ENCODE results near the gene TBC1D2B.

Gene TBC1D2B

DNA sequence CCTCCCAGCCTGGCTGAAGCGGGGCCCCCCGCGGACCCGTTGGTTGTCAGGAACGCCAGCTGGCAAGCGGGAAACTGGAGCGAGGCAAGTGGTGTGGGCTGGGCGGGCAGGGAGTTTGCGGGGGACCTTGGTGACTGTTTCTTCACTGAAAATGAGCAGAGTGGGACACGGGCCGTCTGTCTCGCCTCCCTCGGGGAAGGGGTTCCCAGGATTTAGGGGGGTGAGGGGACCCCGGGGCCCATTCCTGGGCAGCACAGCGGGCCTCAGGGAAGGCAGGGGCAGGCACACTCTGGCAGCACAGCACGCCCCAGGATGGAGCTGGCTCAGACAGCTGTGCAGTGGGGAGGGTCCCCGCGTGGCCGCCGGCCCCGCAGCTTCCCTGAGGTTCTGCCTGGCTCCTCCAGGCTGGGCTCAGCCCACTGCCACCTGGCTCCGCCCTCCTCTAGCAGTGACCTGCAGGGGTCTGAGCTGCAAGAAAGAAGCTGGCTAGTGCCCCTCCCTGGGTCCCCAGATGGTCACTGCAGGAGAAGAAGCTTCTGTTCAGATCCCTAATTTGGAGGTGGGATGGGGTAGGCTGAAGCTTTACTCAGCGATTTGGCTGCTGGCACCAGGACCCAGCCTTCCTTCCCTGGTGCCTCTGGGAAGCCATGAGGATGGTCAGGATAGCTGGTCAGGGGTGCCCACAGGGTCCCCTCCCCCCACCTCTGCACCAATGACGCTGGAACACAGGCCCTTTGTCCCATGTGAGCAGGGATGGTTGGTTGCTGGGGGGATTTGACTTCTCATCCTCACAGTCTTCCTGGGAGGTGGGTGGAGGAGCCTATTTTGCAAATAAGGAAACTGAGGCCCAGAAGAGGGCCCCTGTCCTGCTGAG is 90.4 kb downstream of the TBC1D2B start:
- TF ChIP-seq, protein P1, sequence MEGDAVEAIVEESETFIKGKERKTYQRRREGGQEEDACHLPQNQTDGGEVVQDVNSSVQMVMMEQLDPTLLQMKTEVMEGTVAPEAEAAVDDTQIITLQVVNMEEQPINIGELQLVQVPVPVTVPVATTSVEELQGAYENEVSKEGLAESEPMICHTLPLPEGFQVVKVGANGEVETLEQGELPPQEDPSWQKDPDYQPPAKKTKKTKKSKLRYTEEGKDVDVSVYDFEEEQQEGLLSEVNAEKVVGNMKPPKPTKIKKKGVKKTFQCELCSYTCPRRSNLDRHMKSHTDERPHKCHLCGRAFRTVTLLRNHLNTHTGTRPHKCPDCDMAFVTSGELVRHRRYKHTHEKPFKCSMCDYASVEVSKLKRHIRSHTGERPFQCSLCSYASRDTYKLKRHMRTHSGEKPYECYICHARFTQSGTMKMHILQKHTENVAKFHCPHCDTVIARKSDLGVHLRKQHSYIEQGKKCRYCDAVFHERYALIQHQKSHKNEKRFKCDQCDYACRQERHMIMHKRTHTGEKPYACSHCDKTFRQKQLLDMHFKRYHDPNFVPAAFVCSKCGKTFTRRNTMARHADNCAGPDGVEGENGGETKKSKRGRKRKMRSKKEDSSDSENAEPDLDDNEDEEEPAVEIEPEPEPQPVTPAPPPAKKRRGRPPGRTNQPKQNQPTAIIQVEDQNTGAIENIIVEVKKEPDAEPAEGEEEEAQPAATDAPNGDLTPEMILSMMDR (IDR thresholded peaks at IDR 0.05; ENCODE audit: control insufficient read depth, extremely low read depth, insufficient read depth) = no peak
- no peak for DNase-seq (ENCODE audit: low read depth)
- H3K4me3 ChIP-seq (ENCODE audit: low read depth, low read length) = no peak overlapping the region

DNA sequence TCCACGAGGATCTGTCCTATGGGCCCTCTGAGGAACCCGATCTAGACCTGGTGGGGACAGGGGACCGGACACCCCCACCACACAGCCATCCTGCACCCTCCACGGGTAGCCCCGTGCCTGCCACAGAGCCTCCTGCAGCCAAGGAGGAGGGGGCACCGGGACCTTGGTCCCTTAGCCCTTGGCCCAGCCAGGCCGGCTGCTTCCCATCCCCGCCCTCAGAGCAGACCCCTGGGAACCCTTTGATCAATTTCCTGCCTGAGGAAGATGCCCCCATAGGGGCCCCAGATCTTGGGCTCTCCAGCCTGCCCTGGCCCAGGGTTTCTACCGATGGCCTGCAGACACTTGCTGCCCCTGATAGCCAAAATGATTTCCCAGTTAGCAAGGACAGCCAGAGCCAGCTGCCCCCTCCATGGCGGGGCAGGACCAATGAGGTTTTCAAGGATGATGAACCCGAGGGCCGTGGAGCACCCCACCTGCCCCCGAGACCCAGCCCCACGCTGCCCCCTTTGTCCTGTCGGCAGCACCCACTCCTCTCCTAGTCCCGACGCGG is 91.5 kb downstream of the TBC1D2B start:
- no peak for DNase-seq (ENCODE audit: low read depth)
- TF ChIP-seq, protein P1 (IDR thresholded peaks at IDR 0.05; ENCODE audit: control insufficient read depth, extremely low read depth, insufficient read depth) = no peak
- no peak overlapping the region for H3K4me3 ChIP-seq (ENCODE audit: low read depth, low read length)

- DNase-seq (ENCODE audit: low read depth) = no peak
- TF ChIP-seq, protein P1 (IDR thresholded peaks at IDR 0.05; ENCODE audit: control insufficient read depth, extremely low read depth, insufficient read depth) = no peak
Observed at GRCh38 chr15:77985031-77985930, 92.2 kb downstream of the TBC1D2B start.

GRCh38 chr15:77984446-77984861 is 93.1 kb downstream of the TBC1D2B start:
- H3K4me3 ChIP-seq (ENCODE audit: low read depth, low read length) = no peak overlapping the region
- DNase-seq (ENCODE audit: low read depth) = no peak
- TF ChIP-seq, protein P1 (IDR thresholded peaks at IDR 0.05; ENCODE audit: control insufficient read depth, extremely low read depth, insufficient read depth) = no peak

More at GRCh38 chr15:77985031-77985930, 92.2 kb downstream of the TBC1D2B start:
- H3K4me3 ChIP-seq (ENCODE audit: low read depth, low read length) = no peak overlapping the region

GRCh38 chr15:77983708-77984445 is 93.6 kb downstream of the TBC1D2B start:
- no peak overlapping the region for H3K4me3 ChIP-seq (ENCODE audit: low read depth, low read length)
- DNase-seq (ENCODE audit: low read depth) = no peak
- TF ChIP-seq, protein P1 (IDR thresholded peaks at IDR 0.05; ENCODE audit: control insufficient read depth, extremely low read depth, insufficient read depth) = no peak

- TF ChIP-seq, protein P1 (IDR thresholded peaks at IDR 0.05; ENCODE audit: control insufficient read depth, extremely low read depth, insufficient read depth) = no peak
- DNase-seq (ENCODE audit: low read depth) = no peak
- H3K4me3 ChIP-seq (ENCODE audit: low read depth, low read length) = no peak overlapping the region
Observed at GRCh38 chr15:77983091-77983707, 94.3 kb downstream of the TBC1D2B start.

All from LNCaP clone FGC (cell line).